ENCODE results near the gene NCCRP1.

Gene NCCRP1

DNA sequence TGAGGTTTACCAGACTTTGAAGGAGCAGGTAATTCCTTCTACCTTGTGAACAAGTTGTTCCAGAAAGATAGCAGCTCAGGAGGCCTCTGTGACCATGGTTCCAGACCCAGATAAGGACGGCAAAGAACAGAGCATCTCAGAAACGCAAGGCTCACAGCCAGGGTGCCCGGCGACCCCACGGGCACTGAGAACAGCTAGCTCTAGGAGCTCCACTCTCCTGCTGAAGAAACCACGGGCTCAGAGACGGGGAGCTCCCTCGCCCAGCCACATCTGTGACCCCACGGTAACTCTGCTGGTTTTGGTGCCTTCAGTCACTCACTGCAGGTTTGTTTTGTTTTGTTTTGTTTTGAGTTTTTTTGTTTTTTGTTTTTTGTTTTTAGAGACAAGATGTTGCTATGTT lies 16.0 kb upstream of the NCCRP1 start:
- no peak for DNase-seq (ENCODE audit: low read depth in 2 of 2)

DNA sequence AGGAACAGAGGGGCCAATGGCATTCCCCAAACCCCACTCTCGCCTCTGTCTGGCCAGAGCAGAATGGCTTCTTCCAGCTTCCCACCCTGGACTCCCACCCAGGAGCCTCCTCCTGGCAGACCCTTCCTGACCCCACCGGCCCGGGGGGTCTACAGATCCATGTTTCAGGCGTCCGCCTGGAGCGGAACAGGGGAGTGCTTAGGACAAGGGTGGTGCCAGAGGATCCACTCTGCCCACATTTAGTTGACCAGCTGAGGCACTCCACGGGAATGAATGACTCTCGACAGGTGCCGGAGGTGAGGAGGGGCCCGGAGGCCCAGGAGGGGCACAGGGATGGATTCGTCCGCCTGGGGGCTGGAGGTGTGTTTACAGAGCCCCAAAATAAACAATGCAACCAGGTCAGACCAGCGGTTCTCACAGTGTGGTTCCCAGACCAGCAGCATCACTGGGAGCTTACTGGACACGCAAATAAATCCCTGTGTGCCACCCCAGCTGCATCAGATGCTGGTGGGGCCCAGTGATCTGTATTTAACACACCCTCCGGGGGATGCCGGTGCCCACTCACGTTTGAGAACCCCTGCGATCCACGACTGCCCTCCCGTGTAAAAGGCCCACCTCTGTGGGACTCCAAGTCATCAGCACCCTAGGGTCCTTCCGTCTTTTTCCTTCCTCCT lies 15.1 kb upstream of the NCCRP1 start:
- no peak for DNase-seq (ENCODE audit: low read depth in 2 of 2)

DNA sequence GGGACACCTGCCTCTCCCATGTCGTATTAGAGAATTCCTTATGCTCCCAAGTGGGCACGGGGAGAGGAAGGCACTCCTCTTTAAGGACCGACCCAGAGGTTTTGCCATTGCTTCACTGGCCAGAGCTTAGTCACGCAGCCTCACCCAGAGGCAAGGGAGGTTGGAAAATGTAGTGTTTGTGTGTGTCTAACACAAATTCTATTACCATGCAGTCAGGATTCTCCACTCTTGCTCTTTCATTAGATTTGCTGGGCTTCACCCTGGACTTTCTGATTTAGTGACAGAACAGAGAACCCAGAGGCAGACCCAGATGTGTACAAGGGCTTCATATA lies 14.6 kb upstream of the NCCRP1 start:
- DNase-seq (ENCODE audit: low read depth in 2 of 2) = no peak

DNA sequence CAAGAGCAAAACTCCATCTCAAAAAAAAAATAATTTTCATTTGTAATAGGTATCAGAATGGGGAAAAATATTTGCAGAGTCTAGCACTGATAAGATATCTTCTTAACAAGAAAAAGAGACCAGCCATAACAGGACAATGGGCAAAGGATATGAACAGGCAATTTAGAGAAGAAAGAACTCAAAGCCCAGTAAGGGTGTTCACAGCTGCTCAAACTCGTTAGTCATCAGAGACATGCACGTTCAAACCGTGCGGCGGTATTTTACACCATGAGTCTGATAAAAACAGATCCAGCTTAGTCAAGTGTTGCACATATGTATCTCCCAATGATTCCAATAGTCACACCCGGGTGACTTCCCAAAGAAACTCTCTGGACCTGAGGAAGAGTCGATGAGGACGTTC lies 13.7 kb upstream of the NCCRP1 start:
- DNase-seq (ENCODE audit: low read depth in 2 of 2) = no peak

DNA sequence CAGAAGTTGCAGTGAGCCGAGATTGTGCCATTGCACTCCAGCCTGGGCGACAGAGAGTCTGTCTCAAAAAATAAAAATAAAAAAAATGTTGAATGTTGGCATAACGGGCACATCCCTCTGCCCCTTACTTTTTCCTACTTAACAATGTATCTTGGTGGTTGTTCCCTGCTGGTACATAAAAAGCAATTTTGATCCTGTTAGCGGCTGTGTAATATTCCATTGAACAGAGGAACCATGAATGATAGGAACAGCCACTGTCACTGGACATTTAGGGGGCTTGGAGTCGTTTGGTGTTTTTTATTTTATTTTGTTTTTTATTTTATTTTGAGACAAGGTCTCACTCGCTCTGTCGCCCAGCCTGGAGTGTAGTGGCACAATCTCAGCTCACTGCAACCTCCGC lies 10.4 kb upstream of the NCCRP1 start:
- DNase-seq (ENCODE audit: low read depth in 2 of 2) = no peak

DNA sequence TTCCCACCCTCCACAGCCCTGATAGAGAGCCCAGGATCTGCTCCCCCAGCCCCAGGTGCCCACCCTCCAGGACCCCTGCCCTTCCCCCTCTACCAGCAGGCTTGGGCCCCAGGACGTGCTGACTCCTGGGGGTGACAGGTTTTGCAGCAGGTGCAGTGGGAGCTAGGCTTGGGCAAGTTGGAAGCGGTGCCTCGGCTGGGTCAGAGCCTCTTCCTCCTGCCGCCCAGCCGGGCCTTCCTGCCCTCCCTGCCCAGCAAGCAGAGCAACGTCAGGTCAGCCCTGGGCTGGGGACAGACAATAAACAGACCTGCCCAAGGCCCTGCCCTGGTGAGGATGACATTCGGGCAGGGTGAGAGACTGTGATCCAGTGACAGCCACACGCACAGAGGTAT lies 9.2 kb upstream of the NCCRP1 start:
- DNase-seq (ENCODE audit: low read depth in 2 of 2) = no peak

DNA sequence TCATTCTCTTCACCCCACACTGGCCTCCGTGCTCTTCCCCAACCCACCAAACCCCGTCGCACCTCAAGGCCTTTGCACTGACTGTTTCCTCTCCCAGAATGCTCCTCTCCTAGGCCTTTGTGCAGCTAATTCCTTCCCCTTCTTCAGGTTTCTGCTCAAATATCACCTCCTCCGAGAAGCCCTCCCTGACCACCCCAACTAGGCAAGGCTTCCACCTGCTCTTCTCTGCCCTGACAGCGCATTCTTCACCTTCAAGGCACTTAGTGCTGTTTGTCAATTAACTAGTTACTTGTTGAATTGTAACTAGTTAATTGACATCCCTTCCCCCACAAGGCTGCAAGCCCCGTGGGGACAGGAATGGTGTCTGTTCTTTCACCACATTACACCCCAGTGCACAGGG lies 7.8 kb upstream of the NCCRP1 start:
- DNase-seq (ENCODE audit: low read depth in 2 of 2) = no peak

DNA sequence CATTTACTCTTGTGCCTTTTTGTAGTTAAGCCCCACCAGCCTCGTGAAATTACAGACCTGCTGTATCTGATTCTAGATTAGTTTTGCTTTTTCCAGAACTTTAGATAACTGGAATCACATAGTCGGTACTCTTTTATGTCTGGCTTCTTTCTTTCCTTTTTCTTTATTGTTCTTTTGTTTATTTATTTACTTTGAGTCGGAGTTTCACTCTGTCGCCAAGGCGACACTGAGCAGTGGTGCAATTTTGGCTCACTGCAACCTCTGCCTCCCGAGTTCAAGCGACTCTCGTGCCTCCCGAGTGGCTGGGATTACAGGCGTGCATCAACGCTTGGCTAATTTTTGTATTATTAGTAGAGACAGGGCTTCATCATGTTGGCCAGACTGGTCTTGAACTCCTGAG lies 6.0 kb upstream of the NCCRP1 start:
- DNase-seq (ENCODE audit: low read depth in 2 of 2) = no peak

DNA sequence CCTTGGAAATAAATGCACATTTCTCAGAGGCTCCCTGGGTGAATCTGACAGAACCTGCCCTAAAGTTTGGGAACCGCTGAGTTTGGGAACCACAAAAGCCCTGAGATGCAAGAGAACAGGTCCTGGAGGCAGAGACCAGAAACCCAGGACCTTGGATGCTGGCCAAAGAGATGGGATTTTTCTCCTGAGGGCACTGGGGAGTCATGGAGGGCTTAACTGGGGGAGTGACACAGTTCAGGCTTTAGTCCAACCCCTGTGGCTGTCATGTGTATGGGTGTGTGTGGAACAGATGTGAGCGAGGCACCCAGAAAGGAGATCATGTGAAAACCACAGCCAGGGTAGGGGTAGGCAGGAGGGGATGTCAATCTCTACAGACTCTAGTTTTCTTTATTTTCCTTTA lies 3.9 kb upstream of the NCCRP1 start:
- no peak for DNase-seq (ENCODE audit: low read depth in 2 of 2)

DNA sequence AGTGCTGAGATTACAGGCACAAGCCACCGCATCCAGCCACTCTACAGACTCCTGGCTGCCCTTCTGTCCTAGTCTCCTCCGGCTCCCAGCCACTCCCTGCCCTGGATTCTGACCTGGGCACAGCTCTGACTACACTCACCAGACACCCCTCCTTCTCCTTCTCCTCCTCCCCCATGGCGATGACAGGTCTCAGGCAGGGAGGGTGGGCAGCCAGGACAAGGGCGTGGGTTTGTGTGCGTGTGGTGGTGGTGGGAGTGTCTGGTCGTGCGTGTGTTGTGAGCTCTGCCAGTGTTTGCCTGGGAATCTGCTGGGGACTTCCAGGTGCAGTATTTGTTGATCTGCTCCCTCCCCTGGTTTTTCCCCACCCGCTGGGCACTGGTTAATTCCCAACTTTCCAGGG lies 3.0 kb upstream of the NCCRP1 start:
- no peak for DNase-seq (ENCODE audit: low read depth in 2 of 2)

DNA sequence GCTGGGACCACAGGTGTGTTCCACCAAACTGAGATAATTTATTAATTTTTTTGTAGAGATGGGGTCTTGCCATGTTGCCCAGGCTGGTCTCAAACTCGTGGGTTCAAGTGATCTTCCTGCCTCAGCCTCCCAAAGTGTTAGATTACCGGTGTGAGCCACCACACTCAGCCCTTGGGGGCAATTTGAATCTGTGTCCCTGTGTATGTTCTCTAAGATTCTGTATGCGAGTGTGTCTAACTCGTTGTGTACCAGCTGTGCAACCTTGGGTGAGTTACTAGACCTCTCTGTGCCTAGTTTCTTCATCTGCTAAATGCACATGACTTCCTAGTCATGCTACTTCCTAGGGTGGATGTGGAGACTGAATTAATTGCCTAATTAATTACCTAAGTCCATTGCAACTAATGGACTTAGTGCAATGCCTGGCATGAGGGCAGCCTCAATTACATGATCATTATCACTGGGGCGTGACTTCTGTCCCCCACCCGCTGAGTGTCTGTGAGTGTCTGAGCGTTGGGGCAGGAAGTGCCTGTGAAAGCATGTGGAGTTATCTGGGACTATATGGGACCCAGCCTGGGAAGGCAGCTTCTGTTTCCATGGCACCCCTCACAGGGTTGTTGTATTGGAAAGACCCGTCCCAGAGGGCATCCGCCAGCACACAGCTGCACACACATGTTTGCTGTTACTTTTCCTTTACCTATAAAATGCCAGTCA lies 1.8 kb upstream of the NCCRP1 start:
- no peak for DNase-seq (ENCODE audit: low read depth in 2 of 2)

DNA sequence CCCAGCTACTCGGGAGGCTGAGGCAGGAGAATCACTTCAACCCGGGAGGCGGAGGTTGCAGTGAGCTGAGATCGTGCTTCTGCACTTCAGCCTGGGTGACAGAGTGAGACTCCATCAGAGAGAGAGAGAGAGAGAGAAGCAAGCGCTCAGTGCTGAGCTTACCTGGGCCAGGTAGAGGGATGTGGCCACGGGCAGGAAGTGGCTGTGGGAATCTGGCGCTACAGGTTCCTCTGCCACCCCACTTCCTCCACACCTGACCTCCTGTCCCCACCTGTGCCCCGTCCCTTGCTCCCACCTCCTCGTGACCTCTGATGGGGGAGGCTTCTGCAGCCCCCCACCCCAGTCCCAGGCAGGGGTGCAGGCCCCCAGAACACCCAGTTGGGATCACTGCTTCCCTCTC lies 1.0 kb upstream of the NCCRP1 start:
- DNase-seq (ENCODE audit: low read depth in 2 of 2) = no peak

DNA sequence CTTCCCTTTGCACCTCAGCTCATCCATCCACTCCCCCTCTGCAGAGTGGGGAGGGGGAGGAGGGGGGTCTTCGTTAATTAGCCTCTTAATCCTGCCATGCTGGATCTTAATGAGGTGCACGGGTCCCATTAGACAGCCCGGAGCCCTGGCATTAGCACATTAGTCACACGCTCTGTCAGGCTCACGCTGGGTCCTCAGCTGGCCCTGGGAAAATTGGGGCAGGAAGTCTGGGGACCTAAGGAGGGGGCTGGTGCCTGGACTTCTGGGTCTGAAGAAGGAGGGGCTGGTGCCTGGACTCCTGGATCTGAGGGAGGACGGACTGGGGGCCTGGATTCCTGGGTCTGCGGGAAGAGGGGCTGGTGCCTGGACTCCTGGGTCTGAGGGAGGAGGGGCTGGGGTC lies 444 bp upstream of the NCCRP1 start:
- DNase-seq (ENCODE audit: low read depth in 2 of 2) = no peak

DNA sequence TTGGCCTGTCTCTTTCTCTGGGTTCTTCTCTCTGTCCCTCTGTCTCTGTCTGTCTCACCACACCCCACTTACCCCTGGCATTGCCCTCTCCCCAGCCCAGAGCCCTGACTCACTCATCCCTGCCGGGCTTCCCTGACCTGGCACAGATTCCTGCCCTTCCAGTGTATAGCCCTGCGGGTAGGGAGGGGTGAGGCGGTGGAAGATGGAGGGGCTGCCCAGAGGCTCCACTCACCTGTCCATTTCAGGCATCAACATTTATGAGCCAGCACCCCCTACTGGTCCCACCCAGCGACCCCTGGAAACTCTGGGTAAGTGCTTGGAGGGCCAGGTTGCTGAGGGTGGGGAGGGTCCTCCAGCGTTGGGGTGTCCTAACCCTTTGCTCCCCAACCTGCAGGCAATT lies 1.0 kb downstream of the NCCRP1 start:
- no peak for DNase-seq (ENCODE audit: low read depth in 2 of 2)

DNA sequence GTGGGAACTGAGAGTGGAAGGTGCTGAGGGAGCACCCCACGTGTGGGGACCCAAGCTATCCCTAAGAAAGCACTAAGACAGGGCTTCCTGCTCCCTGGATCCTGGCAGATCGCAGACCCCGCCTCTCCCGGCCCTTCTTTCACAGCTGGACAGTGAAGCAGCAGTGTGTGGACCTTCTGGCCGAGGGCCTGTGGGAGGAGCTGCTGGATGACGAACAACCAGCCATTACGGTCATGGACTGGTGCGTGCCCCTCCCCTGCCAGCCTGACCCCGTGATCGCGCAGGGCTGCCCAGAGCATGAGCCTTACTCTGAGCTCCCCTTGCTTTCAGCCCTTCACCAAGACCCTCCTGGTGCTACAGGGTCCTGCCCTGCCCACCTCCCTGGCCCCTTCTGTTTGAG lies 2.3 kb downstream of the NCCRP1 start:
- no peak for DNase-seq (ENCODE audit: low read depth in 2 of 2)

DNA sequence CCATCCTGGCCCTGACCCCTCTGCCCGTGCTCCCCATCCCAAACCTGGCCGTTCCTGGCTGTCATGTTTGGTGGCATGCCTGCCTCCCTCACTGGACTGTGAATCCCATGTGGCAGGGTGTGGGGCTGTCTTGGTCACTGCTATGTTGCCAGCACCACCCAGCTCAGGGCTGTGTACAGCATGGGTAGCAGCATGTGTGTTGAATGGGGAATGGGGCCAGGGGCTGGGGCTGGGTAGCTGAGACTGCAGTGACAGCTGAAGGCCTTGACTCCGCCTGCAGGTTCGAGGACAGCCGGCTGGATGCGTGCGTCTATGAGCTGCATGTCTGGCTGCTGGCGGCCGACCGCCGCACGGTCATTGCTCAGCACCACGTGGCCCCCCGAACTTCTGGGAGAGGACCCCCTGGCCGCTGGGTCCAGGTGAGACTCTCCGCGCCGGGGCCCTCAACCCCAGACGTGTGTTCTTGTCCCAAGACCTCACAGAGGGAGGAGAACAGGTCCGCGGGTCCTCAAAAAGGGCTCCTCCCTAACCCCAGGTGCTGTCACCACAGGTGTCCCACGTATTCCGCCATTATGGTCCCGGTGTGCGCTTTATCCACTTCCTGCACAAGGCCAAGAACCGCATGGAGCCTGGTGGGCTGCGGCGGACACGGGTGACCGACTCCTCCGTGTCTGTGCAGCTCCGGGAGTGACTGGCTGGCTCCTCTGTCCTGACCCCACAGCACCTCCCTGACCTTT lies 3.5 kb downstream of the NCCRP1 start:
- DNase-seq (ENCODE audit: low read depth in 2 of 2) = no peak

DNA sequence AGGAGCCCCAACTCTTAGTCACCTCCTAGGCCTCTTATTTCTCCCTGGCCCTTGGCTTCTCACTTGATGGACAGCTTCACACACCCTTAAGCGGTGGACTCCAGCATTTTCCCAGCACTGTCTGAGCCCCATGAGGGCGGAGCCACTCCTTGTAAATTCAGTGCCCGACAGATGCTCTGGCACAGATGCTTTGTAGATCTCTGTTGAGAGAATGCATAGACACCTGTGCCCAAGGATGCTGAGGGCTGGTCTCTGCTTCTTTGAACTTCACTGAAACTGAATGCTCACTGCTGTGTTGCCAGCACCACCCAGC lies 4.0 kb downstream of the NCCRP1 start:
- no peak for DNase-seq (ENCODE audit: low read depth in 2 of 2)

DNA sequence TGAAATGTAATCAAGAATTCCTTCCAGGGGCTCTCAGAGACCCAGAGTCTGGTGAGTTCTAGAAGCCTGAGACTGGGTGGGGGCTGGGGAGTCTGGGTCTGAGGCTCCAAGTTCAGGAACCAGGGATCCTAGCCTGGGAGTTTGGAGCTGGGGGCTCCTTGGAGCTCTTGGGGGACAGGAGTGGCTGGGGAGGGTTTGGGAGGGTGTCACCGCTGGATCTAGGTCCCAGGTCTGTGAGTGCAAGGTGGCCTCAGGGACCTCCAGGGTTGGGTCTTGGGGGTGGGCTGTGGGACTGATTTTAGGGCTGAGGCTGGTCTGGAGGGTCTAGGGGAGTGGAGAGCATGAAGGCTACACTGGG lies 6.2 kb downstream of the NCCRP1 start:
- no peak for DNase-seq (ENCODE audit: low read depth in 2 of 2)

DNA sequence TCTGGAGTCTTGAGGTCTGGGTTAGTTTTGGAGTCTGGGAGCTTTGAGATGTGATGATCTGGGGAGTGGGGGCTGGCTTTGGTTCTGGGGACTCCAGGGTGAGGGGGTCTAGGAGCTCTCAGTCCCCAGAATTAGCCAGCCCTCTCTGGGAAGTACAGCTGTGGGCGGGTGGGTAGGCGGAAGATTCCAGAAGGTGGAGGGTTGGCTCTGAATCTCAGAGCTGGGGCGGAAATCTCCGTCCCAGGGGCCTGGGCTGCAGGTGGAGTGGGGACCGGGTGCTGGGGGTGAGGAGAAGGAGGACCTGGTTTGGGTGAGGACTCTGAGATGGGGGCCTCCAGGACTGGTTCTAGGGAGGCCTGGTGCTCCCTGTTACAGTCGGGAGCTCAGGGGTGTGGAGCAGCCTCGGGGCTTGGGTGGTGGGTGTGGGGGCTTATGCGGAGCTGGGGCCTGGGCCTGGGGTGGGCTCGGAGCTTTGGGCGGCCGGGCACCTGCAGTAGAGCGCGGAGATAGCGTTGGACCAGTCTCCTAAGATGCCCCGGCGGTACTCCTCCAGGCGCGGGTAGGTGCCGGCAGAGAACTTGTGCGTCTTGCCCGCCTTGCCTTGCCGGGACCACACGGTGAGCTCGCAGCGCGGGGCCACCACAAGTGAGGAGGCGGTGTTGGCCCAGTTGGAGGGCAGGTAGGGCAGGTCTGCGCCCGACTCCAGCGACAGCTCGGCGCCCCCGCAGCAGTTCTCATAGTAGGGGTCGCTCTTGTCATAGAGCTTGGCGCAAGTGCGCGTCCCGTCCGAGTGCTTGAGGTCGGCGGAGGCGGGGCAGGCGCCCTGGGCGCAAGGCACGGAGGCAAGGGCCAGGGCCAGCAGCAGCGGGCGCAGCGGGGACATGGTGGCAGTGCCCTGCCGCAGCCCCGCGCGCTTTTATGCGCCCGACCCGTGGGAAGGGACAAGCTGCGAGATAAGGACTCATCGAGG lies 6.9 kb downstream of the NCCRP1 start, which contains the start of gene SYCN:
Gene SYCN, minus strand, starts transcription at position 892 of the 970 bp plus-strand sequence. Its CDS starts 9 bp downstream, at position 883.
- no peak for DNase-seq (ENCODE audit: low read depth in 2 of 2)

DNA sequence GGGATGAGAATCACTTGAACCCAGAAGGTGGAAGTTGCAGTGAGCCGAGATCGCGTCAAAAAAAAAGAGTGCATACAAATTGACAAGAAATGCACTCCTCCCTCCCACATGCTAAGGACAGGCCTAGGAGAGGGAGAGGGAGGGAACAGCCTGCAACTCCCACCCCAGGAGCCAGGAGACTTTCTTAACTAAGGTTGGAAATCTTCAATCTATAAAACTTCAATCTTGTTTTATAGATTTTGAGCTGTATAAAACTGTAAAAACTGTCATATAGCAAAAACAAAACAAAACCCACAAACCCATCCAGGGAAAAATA lies 8.6 kb downstream of the NCCRP1 start:
- DNase-seq (ENCODE audit: low read depth in 2 of 2) = no peak

DNA sequence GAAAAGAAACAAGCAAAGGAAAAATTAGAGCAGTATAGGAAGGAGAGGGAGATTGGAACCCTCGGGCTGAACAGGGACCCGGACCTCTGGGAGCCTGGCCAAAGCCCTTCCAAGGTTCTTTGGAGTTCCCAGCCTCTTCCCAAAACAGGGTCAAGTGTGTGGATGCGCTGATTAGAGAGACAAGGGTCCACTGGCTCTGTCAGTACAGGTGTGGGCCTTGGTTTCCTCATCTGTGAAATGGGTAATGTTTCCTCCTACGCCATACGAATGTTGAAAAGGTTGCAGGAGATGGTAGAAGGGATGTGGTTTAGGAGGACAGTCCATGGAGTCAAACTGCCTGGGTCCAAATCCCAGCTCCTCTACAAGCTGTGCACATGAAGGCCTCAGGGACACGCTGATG lies 9.4 kb downstream of the NCCRP1 start:
- DNase-seq (ENCODE audit: low read depth in 2 of 2) = no peak

DNA sequence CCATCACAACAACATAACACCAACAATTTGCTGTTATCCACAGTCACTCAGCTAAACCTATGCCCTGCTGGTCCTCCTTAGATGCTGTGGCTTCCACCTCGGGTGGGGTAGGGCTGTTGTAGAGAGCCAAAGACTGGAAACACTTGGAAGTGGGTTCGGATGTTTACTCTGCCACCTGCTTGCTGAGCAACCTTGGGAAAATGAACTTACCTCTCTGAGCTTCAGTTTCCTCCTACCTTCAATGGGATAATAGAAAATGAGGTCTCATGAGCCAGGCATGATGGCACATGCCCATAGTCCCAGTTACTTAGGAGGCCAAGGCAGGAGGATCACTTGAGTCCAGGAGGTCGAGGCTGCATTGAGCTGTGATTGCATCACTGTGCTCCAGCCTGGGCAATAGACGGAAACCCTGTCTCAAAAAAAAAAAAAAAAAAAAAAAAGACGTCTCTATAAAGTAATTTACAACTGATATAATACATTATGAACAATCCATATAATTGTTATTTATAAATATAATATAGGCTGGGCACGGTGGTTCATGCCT lies 10.6 kb downstream of the NCCRP1 start:
- no peak for DNase-seq (ENCODE audit: low read depth in 2 of 2)

Data from stimulated activated CD4-positive, alpha-beta T cell treated with anti-CD3 and anti-CD28 coated beads, Interleukin-1b, Interleukin-23, amount 100 ng/mL, for 1 hour (primary cell).